ENCODE measurements around the gene TBC1D19.

Gene TBC1D19

DNA sequence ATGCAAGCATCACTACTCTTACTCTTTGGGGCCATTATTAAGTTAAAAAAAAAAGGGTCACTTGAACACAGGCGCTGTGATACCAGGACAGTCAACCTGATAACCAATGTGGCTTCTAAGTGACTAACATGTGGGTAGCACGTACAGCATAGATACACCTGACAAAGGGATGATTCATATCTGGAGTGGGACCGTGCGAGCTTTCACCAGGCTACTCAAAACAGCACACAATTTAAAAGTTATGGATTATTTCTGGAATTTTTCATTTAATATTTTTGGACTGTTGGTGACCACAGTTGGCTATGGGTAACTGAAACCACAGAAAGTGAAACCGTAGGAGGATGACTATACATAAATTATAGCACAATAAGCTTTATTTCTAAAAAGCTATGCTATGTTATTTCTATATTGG lies 162.9 kb downstream of the TBC1D19 start:
- DNase-seq = no peak

DNA sequence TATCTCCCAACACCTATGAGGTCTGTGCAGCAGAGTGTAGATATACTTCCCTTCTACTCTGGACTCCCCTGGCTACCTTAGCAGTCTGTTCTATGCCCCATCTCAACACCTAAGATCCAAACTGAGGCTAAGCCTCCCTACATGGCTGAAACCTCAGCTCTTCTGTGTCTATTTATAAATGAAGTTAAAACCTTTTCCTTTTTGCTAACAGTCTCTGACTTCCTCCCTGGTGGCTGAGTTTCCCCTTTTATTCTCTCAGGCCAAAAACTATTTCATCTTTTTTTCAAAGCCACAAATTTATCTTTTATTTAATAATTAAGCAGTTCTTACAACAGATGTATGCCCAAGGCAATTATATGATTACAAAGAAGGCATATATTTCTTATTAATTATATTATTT lies 164.9 kb downstream of the TBC1D19 start:
- no peak for DNase-seq

DNA sequence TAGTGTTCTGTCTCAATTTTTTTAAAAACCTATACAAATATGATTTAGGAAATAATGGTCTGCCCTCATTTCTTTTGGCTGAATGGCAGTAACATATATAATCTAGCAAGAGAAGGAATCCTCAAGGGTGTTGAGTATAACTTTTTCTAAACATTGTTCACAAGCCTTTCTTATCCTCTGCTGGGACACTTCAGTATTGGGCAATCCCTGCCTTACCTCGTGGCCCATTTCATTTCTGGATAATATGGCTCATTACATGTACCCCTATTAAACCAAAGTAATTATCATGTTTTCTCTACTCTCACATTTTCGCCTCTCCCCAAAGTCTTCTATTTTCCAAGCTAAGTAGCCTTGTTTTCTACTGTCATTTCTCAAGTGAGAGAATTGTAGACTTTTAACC lies 166.0 kb downstream of the TBC1D19 start:
- no peak for DNase-seq

DNA sequence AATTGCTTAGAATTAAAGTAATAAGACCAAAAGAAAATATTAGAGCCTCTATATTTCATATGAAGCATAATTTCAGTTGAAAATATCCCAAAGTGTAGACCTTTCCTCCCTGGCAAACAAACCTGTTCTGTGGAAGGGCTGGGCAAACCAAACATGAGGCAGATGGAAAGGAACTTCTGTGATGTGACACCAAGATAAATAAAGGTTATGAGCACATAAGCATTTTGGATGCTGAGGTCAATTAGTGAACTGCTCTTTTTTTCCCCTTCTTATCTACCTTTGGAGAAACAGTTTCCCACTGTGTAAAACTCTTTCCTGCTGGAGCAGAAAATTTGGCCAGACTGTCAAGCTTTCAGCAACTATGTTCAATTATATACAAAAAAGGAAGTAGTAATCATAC lies 167.1 kb downstream of the TBC1D19 start:
- no peak for DNase-seq

DNA sequence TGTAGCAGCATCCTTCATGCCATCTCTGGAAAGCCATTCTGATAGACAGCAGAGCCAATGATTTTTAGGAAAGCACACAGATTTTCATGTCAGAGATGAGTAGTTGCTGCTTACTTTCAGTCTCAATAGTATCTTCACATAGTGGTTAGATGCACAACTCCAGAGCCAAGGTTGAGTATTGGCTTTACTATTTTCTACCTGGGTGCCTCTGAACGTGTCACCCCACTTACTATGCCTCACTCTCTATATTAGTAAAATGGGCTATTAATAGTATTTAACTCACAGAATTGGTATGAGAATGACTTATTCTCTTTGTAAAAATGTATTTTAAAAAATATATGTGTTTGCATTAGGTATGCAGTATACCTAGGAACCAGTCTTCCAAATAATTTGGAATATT lies 168.0 kb downstream of the TBC1D19 start:
- DNase-seq = no peak

DNA sequence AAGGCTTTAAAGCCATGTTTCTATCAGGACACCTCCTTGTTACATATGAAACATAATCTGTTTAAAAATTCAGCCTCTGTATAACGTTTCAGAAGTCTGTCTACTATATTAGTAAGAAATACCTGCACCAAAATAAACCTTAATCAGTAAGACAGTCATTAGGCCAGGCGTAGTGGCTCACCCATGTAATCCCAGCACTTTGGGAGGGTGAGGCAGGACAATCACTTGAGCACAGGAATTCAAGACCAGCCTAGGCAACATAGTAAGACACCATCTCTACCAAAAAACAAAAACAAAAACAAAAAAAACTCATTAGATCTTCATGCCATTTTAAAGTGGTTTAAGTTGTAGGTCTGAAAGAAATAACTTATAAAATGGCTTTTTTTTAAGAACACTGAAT lies 169.3 kb downstream of the TBC1D19 start:
- DNase-seq = no peak

DNA sequence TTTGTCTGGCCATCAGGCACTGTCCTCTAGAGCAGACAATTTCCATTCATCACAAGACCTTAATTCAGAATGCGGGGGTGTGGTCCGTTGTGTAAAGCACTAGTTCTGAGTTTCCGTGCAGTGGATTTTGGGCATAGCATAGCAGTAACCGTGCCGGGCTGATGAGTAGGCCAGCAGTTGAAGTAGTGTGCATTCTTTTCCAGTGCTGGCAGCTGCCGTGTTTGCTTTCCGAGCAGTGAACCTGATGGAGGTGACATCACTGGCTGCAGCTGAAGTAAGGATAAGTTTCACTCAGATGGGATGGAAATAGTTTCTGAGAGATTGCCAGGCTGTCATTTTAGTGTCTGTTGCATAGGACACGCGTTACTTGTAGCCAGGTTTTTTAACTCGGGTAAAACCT lies 169.7 kb downstream of the TBC1D19 start:
- no peak for DNase-seq

DNA sequence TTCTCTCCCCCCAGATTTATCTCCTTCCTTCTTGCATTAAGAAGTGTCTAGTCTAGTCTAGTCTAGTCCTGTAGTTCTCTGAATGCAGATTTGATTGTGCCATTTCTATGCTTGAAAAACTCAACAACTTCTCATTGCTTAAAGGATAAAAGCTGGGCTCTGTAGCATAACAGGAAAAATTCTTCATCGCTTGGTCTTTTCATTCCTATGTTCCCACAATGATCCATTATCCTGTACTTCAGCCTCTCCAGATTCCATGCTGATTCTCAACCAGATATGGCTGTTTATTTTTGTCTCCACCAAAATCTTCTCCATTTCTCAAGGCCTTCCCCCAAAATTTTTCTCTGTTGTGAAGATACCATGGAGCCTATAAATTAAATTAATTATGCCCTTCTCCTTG lies 173.9 kb downstream of the TBC1D19 start:
- no peak for DNase-seq

DNA sequence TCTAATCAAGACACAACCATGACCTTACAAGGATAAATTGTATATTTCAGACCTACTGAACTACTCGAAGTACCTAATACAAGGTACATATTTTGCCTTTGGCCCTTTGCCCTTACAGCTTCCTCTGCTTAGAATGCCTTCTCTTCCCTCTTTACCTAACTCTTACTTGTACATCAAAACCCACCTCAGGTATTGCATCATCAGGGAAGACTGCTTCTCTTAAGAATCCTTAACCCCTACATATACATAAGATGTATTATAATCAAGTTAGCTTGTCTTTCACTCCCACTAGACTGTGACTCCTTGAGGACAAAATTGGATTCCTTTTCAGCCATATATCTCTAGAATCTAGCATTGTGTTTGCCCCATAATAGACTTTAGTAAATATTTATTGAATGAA lies 175.0 kb downstream of the TBC1D19 start:
- DNase-seq = no peak

DNA sequence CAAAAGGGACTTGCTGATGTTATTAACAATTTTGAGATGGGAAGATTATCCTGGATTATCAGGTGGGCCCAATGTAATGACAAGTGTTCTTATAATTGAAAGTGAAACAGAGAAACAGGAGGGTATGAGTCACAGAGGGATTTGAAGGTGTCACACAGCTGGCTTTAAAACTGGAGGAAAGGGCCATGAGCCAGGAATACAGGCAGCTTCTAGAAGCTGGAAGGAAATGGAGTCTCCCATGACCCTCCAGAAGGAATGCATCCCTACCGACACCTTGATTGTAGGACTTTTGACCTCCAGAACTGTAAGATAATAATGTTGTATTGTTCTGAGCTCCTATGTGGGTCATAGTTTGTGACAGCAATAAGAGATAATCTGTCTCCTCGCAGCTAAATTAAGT lies 178.8 kb downstream of the TBC1D19 start:
- no peak for DNase-seq

DNA sequence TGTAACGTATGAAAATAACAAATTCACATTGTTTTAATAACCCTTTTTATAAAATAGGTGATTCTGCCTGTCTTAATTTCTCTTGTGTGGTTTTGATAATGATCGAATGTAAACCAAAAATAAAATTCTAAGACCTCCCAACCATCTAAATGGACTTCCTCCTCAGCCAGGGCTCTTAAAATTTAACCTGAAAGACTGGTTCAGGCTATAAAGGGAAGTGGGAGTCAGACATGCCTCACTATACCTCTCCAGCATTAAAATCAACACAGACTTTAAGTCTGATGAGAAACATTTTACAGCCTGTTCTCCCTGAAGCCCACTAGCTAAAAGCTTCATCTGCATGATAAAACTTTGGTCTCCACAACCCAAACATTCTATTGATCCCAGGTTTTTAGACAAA lies 179.2 kb downstream of the TBC1D19 start:
- no peak for DNase-seq

DNA sequence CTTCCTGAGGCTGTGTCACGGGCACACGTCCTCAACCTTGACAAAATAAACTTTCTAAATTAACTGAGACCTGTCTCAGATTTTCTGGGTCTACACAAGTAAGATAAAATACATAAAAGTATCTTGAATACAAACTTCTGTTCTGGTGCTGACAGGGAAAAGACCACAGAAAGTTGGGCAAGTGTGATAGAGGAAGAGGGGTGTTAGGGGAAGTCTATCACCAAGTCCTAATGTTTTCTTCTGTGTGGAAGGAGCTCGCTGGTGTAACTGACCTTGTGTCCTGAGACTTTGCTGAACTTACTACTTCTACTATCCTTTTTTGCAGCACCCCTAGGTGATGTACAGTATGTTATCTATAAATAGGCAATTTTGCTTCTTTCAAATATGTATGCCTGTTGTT lies 179.8 kb downstream of the TBC1D19 start:
- no peak for DNase-seq

DNA sequence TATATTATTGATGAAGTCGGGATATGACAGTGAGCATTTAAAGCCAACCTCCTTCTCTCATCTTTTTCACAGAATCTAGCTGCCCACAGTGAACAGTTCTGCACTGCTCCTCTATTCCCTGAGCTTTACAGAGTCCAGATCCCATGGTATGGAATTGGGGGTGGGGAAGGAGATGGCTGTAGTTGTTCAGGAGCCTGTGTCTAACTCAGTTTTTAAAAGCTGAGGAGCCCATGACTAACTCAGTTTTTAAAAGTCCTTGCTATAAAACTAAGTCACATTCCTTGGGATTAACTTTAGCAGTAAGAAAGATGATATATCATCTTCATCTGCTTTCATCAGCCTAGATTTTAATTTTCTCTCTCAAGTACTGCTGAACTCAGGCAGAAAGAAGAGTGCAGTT lies 180.3 kb downstream of the TBC1D19 start:
- DNase-seq = no peak

DNA sequence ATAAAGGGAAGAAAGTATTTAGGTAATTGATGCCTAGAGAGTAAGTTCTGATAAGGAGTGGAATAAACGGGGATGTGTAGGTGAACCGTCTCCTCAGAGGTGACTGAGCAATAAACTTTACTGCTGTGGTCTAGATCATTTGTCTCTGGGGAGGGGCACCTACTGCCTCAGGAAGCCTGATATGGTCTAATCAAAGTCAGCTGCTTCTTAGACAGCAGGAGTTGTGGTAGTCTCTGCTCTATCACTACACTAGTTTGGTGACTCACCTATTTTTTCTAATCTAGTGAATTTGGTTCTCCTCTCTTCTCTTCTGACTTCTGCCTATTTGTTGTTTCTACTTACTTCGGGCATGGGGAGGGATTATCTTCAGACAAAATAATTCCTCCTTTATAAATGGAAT lies 181.6 kb downstream of the TBC1D19 start:
- DNase-seq = no peak

DNA sequence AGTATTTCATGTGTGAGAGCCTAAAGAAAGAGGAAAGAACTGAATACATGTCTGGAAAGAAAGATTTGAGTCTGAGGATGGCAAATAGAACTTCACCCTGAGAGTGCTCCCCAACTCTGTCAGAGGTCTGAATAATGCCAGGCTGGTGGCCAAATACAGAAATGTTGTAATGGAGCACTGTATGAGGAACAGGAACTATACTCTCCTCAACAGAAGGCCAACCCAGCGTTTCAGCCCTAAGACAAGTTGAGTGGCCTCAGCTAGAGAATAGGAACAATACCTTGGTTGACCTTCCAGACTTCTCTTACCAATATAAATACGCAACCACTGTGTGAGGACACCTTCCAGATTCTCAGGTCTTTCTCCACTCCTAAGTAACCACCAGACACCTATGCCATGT lies 182.3 kb downstream of the TBC1D19 start:
- DNase-seq = no peak

DNA sequence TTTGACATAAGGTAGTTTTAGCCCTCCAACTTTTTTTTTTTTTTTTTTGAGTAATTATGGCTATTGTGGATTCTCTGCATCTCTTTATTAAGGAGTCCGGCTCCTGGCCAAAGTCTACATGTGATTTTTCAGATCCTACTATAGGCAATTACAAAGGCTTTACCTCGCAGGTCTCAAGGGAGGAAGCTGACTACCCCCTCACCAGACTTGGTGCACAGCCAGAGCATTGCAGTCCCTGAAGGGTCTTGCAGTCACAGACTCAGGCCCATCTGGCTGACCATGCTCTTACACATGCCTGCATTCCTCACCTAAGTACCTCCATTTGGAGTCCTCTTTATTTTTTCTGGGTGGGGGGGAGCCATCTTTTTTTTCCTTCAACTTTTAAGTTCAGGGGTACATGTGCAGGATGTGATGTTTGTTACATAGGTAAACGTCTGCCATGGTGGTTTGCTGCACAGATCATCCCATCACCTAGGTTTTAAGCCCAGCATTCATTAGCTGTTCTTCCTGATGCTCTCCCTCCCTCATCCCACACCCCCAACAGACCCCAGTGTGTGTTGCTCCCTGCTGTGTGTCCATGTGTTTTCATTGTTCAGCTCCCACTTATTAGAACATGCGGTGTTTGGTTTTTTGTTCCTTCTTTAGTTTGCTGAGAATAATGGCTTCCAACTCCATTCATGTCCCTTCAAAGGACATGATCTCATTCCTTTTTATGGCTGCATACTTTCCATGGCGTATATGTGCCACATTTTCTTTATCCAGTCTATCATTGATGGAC lies 188.4 kb downstream of the TBC1D19 start:
- DNase-seq = no peak

DNA sequence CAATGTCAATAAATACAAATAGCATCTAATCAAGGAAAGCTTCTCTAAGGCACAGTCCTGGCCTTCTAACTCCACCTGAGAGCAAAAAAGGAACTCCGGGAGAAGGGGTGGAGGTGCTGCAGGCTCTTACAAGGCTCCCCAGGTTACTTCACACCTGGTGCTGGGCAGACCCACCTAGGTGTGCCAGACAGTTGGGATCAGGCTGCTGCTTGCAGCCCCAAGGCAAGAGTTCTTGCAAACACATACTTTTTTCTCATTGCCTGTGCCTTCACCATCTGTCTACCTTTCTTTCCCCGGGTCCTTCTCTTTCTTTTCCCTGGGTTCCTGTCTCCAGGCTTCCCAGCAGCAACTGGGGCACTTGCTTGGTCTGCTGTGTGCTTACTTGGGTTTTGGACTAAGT lies 195.3 kb downstream of the TBC1D19 start:
- no peak for DNase-seq

DNA sequence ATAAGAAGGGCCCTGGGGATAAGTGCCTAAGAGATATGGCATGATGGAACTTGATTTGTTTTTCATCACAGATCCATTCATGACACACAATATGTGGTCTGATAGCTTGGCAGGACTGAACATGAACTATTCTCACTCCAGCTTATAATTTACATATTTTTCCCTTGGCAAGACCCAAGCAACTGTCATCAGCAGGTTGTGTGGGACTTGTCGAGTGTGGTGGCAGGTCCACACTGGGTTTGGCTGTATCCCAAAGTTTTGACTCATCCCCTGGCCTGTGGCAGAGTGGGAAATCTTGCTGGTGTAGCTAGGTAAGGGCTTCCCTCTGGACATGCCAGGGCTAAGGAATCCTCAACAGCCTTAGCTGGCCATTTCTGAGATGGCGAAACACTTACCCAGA lies 195.8 kb downstream of the TBC1D19 start:
- no peak for DNase-seq

DNA sequence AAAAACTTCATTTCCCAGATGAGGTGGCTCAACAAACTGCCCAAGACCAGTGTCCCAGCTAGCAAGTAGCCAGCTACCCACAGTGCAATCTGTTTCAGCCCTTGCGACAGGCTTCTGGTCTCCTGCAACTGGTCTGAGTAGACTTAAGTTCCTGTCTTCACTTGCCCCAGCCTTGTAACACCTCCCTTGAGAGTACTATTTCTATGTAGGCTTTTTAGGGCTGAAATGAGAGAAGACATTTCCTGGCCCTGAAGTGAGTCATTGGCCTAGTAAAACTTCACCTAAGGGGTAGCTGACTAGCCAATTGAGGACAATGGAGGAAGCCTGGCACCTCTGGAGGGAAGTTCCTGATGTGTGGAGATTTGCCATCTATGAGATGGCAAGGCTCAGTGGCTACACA lies 196.7 kb downstream of the TBC1D19 start:
- DNase-seq = no peak

DNA sequence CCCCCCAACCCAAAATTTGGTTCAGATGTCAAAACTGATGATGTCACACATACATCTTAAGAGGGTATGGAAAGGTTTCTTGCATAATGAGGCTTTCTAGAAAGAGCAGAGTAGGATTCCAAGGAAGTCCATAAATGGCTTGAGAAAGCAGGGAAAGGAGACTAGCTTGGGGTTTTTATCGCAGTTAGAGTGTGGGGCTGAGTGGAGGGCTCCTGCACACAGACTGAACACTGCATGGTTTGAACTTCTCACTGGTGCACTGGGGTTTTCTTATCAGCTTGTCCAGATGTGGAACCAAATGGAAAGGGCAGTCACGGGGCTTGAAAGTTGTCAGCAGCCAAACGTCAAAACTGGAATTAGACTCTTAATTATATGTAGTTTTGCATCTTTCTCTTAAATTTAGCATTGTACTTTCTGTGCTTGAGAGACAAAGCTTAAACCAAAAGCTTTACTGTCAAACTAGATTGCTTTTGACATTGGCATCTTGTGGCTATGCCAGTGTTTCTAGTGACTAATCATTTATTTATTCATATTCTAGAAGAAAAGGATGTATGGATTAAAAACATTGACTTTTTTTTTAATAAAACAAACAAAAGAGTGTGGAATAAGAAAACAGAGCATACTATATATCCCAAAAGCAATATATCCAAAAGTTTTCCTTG lies 198.4 kb downstream of the TBC1D19 start:
- DNase-seq = no peak

DNA sequence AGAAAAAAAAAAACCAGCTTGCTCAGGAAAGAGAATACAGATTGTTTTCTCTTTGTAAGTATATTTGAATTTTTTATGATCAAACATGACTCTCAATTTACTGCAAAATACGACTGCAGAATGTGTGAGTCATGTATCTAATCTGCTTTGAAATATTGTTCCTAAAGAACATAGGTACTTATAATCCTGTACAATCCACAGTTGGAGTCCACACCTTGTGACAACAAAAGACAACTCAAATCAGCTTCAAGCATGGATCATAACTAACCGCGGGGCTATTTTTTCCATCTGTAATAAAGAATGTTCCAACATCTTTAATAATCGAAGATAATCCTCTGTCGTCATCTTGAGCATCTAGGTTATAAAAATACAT lies 198.9 kb downstream of the TBC1D19 start:
- no peak for DNase-seq

DNA sequence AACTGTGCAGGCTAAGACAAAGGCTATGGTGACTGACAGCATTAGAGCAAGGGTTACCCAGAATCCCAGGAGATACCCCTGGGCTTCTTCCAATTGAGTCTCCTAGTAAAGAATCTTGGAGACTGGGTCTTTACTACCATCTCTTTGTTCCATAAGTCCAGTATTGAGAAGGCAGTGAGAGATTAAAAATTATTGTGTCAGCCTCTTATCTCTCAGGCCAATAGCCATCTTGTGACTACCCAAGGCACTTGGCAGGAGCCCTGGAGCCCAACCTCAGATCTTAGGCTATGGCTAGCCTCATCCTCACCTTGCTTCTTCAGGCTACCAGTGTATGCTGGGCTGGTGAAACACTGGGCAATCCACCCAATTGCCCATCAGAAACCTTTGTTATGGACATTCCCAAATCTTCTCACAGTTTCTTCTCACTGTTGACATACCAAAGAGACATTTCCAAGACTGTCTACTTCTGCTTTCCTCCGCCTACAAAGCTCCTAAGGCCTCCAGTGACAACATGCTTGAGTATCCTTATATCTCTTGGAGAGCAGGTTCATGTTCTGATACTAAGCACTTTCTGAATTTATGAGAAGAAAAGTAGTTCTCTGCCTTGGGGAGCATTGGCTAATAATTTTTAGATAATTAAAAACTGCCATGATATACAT lies 200.5 kb downstream of the TBC1D19 start:
- DNase-seq = no peak

DNA sequence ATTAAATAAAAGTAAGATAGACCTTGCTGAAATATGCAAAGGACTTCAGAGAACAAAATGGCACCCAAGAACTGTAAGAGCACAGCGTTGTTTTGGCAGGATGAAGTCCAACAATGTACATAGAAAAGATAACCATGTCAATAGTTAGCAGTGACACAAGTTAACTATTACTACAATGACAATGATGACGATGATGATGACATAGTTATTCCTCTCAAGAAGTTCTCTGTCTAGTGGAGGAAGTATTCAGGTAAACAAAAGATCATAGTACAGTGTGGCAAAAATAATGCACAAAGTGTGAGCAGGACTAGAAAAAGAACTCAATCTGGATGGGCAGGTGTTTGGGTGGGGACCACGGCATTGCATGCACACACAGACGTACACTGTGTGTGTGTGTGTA lies 201.4 kb downstream of the TBC1D19 start:
- DNase-seq = no peak

DNA sequence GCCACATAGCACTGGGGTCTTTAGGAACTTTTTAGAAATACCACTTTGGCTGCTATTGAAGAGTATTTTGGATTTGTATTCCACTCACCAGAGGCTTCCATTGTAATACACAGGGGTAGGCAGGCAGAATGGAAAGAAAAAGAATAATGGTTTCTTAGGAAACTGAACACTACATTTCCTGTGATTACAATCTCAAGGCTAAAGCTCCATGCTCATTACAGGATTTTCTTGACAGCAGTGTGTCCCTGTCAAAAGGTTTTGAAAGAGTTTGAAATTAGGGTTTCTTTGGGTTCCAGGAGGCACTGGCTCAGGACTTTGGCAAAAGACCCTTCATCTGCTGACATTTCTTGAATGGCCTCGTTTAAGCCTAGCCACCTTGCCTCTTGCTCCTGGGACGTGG lies 201.9 kb downstream of the TBC1D19 start:
- DNase-seq = no peak
